Esophagus muscularis mucosa (tissue), 4 donors: ENCODE data around the gene PRR18. TPM values are rescaled to one million over a fixed set of nuclear protein-coding genes. Genes with fewer than 3 reads are reported as not detected.

ENCODE experiments used
- DNase-seq: peaks from one replicate; pipeline ENCODE4 v3.0.0-alpha.2; 2017; ENCODE audit errors: extremely low spot score
- H3K27ac ChIP-seq, 4 donors: fragments of 200-600 bp; sonication (generic); replicated peaks in 1 of 4; 1 replicate in 3 of 4; 2 replicates in 1 of 4; pipeline ENCODE4 v1.5.1; 2016 to 2019; ENCODE audit warnings: mild to moderate bottlenecking in 1 of 4
- H3K27me3 ChIP-seq, 4 donors: fragments of 200-600 bp; sonication (generic); one replicate each; pipeline versions ENCODE4 v1.5.1 to v1.6.0; 2016 to 2019
- H3K36me3 ChIP-seq, 4 donors: fragments of 200-600 bp; sonication (generic); one replicate each; pipeline ENCODE4 v1.5.1; 2016 to 2019
- H3K4me1 ChIP-seq, 4 donors: fragments of 200-600 bp; sonication (generic); one replicate each; pipeline ENCODE4 v1.5.1; 2016 to 2019
- H3K4me3 ChIP-seq, 4 donors: fragments of 200-600 bp; sonication (generic); 1 replicate in 2 of 4; 2 replicates in 2 of 4; pipeline ENCODE4 v1.5.1; 2016 to 2019; ENCODE audit warnings: mild to moderate bottlenecking in 4 of 4, moderate library complexity in 1 of 4
- H3K9me3 ChIP-seq, 4 donors: fragments of 200-600 bp; sonication (generic); 1 replicate in 3 of 4; 2 replicates in 1 of 4; pipeline ENCODE4 v1.5.1; 2016 to 2019
- EP300 ChIP-seq: sonication (generic); formaldehyde crosslinking; IDR thresholded peaks from one replicate; pipeline ENCODE4 v1.6.1; 2017; ENCODE audit warnings: antibody characterized with exemption
- POLR2A ChIP-seq: fragments of 450-650 bp; IDR thresholded peaks from one replicate; pipeline ENCODE4 v1.6.1; 2017; ENCODE audit warnings: antibody characterized with exemption, moderate library complexity, mild to moderate bottlenecking, low read depth
- POLR2AphosphoS5 ChIP-seq, 2 donors: sonication (generic); formaldehyde crosslinking; IDR thresholded peaks; one replicate each; pipeline ENCODE4 v1.6.1; 2017; ENCODE audit warnings: antibody characterized with exemption in 2 of 2
- WGBS: methylation state at CpG from one replicate; pipeline ENCODE4 v1.1.5; 2018; 5-methylcytosine and 5-hydroxymethylcytosine counted together
- intact Hi-C: fragments of 100-400 bp; cut with DNase I; formaldehyde crosslinking; loops from one replicate; pipeline ENCODE4 v1.15.1; 2023
- total RNA-seq, 4 donors: library from RNA; depleted of rRNA; stranded (reverse); fragments of >200 nt; gene quantifications; one replicate each; pipeline versions ENCODE4 v1.1.0 to v1.2.1, GENCODE V29; 2016
- TF ChIP-seq, protein P1 (sequence below), 3 experiments: fragments of 200-600 bp in 2 of 3; fragments of 450-650 bp in 1 of 3; sonication (generic) in 2 of 3; IDR thresholded peaks; one replicate each; pipeline ENCODE4 v1.5.1; 2017 to 2019; ENCODE audit warnings: antibody characterized with exemption in 3 of 3, mild to moderate bottlenecking in 2 of 3, moderate library complexity in 1 of 3

Gene PRR18
- total RNA-seq, 4 donors from 2014 or later = 0.23 TPM; not detected in 3

DNA sequence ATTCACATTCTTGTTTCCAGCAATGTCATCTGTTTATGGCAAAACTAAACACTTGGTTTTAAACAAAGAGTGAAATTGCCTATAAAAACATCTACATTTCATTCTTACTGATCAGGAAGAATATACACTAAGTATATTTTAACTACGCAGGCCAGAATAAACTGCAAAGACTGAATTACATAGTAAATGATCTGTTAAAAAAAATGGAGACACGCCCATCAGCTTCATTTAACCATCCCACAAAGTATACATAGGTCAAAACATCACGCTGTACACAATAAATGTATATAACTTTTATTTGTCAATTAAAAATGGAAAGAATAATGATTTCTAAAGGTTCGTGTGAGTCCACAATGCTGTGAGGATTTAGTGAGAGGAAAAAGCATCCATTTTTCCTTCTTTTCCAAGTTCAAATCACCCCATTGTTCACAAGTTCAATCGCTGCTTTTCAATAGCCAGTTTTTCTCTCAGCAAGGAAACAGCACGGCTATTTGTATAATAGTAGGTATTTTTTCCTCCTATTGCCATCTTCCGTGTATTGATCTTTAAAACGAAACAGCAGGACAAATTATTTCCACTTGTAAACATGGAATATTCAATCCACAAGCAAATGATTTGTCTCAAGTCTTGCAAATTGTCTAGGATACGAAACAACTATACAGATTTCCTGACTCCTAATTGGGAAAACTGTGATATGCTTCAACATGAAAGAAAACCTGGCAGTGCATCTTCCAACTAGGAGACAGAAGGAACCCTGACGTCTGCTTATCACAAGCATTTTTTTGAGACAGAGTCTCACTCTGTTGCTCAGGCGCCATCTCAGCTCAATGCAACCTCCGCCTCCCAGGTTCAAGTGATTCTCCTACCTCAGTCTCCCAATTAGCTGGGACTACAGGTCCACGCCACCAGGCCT is 23.6 kb upstream of the PRR18 start:
- Histone ChIP-seq H3K27me3 (no peaks in the 10 kb centered on the region), H3K4me3 (no peak overlapping the region), H3K36me3 (peaks cover 8 to 41% (median 23%) of the 10 kb centered on the region in 4 donors), H3K4me1 (peaks cover 10 to 54% (median 45%) of the 10 kb centered on the region in 4 donors), H3K27ac (no peak overlapping the region), H3K9me3 (no peaks in the 10 kb centered on the region)
- no peak for TF ChIP-seq POLR2AphosphoS5 (IDR thresholded peaks at IDR 0.05)
- TF ChIP-seq, protein P1, sequence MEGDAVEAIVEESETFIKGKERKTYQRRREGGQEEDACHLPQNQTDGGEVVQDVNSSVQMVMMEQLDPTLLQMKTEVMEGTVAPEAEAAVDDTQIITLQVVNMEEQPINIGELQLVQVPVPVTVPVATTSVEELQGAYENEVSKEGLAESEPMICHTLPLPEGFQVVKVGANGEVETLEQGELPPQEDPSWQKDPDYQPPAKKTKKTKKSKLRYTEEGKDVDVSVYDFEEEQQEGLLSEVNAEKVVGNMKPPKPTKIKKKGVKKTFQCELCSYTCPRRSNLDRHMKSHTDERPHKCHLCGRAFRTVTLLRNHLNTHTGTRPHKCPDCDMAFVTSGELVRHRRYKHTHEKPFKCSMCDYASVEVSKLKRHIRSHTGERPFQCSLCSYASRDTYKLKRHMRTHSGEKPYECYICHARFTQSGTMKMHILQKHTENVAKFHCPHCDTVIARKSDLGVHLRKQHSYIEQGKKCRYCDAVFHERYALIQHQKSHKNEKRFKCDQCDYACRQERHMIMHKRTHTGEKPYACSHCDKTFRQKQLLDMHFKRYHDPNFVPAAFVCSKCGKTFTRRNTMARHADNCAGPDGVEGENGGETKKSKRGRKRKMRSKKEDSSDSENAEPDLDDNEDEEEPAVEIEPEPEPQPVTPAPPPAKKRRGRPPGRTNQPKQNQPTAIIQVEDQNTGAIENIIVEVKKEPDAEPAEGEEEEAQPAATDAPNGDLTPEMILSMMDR (IDR thresholded peaks at IDR 0.05) = no peak
- no peak for TF ChIP-seq EP300
- no peak for TF ChIP-seq POLR2A
- DNase-seq = no peak
- intact Hi-C loops = loop anchor here (5.0 kb wide), 1 partner anchor 46 kb away; no protein-coding TSS in a partner anchor
- WGBS = 82% methylated on average over 13 of the region's 13 CpGs

DNA sequence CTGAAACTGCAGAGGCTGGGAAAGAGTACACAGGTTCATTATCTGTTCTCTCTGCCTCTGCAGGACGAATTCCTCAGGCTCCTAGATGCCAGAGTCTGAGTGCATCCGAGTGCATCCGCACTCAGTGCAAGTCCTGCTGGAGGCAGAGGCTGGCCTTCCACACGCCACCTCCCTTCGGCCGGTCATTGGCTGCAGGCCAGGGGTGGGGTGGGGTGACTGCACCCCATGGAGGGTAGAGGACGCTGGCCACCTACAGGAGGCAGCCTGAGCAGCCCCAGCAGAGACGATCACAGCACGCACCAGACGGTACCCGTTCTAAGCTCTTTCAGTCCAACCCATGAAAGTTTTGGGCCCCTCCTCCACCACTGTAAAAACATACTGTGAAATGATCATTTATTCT is 22.4 kb upstream of the PRR18 start:
- TF ChIP-seq EP300 (no peak), POLR2AphosphoS5 (IDR thresholded peaks at IDR 0.05) (no peak), POLR2A (no peak)
- TF ChIP-seq, protein P1 (IDR thresholded peaks at IDR 0.05) = no peak
- no peak overlapping the region for H3K4me3 ChIP-seq
- H3K9me3 ChIP-seq = no peaks in the 10 kb centered on the region
- H3K36me3 ChIP-seq = peaks cover 9 to 44% (median 27%) of the 10 kb centered on the region in 4 donors
- 33% methylated on average over 7 of the region's 11 CpGs for WGBS
- peaks cover 10 to 44% (median 38%) of the 10 kb centered on the region in 4 donors for H3K4me1 ChIP-seq
- DNase-seq = no peak
- intact Hi-C loops = loop anchor here (5.0 kb wide), 1 partner anchor 47 kb away; no protein-coding TSS in a partner anchor
- H3K27ac ChIP-seq = no peak overlapping the region
- H3K27me3 ChIP-seq = no peaks in the 10 kb centered on the region

DNA sequence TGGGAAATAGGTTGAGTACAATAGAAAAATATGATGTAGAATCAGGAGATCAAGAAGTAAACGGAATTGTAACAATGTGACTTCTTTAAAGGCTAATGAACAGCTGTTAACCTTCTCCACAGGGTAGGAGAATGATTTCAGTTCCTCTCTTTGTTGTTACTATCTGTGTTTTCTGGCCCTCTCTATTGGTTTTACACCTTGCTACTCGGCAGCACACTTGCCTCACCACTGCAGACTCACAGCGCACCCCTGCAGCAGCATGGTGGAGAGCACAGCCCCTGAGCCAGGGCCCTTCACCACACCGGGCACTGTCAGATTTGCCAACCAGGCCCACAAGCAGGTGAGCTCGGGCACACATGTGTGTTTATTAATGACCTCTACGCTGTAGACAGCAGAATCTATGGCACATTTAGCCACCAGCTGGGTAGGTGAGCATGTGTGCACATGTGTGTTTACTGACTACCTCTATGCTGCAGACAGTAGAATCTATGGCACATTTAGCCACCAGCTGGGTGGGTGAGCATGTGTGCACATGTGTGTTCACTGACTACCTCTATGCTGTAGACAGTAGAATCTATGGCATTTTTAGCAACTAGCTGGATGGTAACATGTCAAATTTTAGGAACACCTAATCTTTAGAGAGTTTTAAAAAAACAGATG is 17.3 kb upstream of the PRR18 start:
- H3K4me1 ChIP-seq = peaks cover 4 to 6% (median 6%) of the 10 kb centered on the region in 4 donors
- DNase-seq = no peak
- H3K27me3 ChIP-seq = no peaks in the 10 kb centered on the region
- WGBS = 82% methylated on average over 5 of the region's 6 CpGs
- TF ChIP-seq EP300 = no peak
- TF ChIP-seq, protein P1 (IDR thresholded peaks at IDR 0.05) = no peak
- no peak for TF ChIP-seq POLR2AphosphoS5 (IDR thresholded peaks at IDR 0.05)
- no peak for TF ChIP-seq POLR2A
- intact Hi-C loops = no loop called here
- H3K9me3 ChIP-seq = no peaks in the 10 kb centered on the region
- no peak overlapping the region for H3K4me3 ChIP-seq
- peaks cover 24 to 80% (median 56%) of the 10 kb centered on the region in 4 donors for H3K36me3 ChIP-seq
- H3K27ac ChIP-seq = no peak overlapping the region

DNA sequence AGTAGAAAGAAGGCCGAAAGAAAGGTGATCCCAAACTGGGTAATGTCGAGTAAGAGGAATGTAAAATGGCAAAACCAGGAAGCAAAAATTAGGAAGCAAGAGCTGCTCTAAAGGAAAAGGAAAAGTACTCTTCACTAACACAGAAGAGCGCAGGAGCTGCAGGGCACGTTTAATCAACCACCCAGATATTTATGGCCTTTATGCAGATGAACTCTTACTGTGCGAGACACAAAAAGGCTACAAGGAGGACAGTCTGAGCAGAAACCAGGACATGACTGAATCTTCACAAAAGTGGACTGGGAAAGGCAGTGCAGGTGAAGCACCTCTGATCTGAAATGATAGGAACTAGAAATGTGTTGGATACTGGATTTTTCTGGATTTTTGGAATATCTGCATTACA is 15.2 kb upstream of the PRR18 start:
- H3K4me3 ChIP-seq = no peak overlapping the region
- peaks cover 24 to 88% (median 55%) of the 10 kb centered on the region in 4 donors for H3K36me3 ChIP-seq
- DNase-seq = no peak
- peaks cover 0 to 3% (median 0%) of the 10 kb centered on the region in 4 donors for H3K4me1 ChIP-seq
- 91% methylated on average over 5 of the region's 5 CpGs for WGBS
- H3K27ac ChIP-seq = no peak overlapping the region
- TF ChIP-seq POLR2A (no peak), POLR2AphosphoS5 (IDR thresholded peaks at IDR 0.05) (no peak), EP300 (no peak)
- TF ChIP-seq, protein P1 (IDR thresholded peaks at IDR 0.05) = no peak
- H3K27me3 ChIP-seq = no peaks in the 10 kb centered on the region
- no peaks in the 10 kb centered on the region for H3K9me3 ChIP-seq
- intact Hi-C loops = no loop called here
